GM12865 (cell line): ENCODE results near the gene MAMSTR.

Experiments
- DNase-seq: peaks from one replicate; pipeline ENCODE4 v3.0.0; 2010; ENCODE audit warnings: low read depth
- H3K4me3 ChIP-seq: 2 replicates; pipeline ENCODE4 v1.5.1; 2011; ENCODE audit warnings: mild to moderate bottlenecking, low read depth, low read length, control low read depth
- CTCF ChIP-seq: IDR thresholded peaks from 2 replicates; pipeline ENCODE4 v1.5.1; 2011; ENCODE audit warnings: low read length, control low read depth, low read depth, inconsistent platforms; ENCODE audit not compliant: insufficient read depth; ENCODE audit errors: missing control alignments

The MAMSTR gene

DNA sequence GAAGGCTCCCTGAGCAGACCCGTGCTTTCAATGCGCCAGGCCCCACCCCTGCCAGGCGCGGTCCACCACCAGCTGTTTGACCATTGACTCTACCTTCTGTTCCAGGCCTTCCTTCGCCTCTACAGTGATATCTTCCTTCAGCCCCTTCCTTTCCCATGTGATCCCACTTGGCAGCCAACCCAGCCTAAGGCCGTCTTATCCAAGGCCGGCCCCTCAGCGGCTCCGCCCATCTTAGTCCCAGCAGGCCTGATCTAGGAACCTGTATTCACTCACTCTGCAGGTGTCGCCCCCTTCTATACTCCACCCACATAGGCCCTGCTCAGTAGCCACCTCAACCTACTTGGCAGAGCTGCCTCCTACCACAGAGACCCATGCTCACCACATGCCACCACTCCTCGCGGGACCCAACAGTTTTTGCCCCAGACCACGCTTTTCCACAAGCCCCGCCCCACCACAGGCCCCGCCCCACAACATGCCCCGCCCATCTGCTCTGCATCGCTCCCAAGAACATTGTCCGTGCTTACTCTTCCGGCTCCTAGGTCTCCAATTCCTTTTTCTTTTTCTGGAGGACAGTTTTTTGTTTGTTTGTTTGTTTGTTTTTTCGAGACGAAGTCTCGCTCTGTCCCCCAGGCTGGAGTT, 18.0 kb upstream of the MAMSTR start:
- no peak overlapping the region for H3K4me3 ChIP-seq
- no peak for TF ChIP-seq CTCF
- DNase-seq = no peak

DNA sequence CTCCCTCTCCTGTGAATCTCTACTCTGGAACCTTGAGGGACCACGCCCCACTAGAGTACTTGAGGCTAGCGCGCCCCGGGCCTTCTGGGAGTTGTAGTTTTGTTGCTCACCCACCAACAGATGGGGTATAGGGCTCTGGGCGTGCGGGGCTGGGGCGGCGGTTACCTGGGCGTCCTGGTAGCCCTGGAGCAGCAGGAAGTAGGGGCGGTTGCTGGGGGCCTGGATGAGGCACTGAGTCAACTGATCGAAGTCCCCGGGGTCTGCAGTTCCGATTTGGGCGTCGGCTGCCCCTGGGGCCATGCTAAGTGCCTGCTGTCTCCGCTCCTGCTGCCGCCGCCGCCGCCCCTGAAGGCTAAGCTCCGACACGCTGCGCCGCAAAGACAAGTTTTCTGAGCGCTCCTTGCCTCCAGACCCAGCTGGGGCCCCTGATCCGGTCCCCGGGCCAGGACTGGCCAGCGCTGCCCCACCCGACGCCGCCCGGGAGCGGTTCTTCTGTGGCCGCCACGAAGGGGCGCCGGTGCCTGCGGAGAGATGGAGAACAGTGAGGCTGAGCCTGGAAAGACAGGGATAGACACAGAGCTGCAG, 15.6 kb upstream of the MAMSTR start:
- no peak for TF ChIP-seq CTCF
- no peak overlapping the region for H3K4me3 ChIP-seq
- no peak for DNase-seq

- DNase-seq = no peak
- H3K4me3 ChIP-seq = no peak overlapping the region
- TF ChIP-seq CTCF = no peak
Observed at GRCh38 chr19:48734625-48735024, 15.1 kb upstream of the MAMSTR start.

GRCh38 chr19:48731452-48731851, 11.9 kb upstream of the MAMSTR start:
- H3K4me3 ChIP-seq = no peak overlapping the region
- DNase-seq = no peak
- TF ChIP-seq CTCF = no peak

- H3K4me3 ChIP-seq = no peak overlapping the region
- no peak for DNase-seq
- no peak for TF ChIP-seq CTCF
Observed at GRCh38 chr19:48728911-48729664, 9.6 kb upstream of the MAMSTR start.

DNA sequence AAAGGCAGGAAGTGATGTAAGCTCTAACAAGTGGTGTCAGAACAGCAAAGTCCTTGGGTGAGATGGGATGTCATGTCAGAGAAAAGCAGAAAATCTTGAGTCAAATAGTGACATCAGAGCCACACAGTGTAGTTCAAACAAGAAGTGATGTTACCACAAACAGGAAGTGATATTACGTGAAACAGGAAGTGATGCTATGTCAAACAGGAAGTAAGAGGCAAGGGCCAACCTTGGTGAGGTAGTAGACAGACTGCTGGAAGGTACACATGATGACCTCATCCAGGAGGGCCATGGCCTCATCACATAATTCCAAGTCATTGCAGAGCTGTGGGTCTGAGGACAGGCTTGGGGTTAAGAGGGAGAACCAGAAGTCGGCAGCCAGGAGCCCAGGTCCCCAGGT, 7.0 kb upstream of the MAMSTR start:
- TF ChIP-seq CTCF = no peak
- H3K4me3 ChIP-seq = no peak overlapping the region
- DNase-seq = peak; percentile 37
